Mesothelial cell of epicardium (in vitro differentiated cells): ENCODE data around the gene VAMP3. TPM values are rescaled to one million over a fixed set of nuclear protein-coding genes. Genes with fewer than 3 reads are reported as not detected.

Experiments
- DNase-seq, 2 experiments: peaks; one replicate each; pipeline ENCODE4 v3.0.0; 2021; ENCODE audit warnings: low spot score in 2 of 2; ENCODE audit not compliant: unreplicated experiment in 2 of 2
- H3K27ac Mint-ChIP-seq: 2 replicates; pipeline ENCODE4 v1.8.0; 2021; ENCODE audit warnings: mixed read lengths
- H3K27me3 Mint-ChIP-seq: 2 replicates; pipeline ENCODE4 v1.8.0; 2021; ENCODE audit warnings: low read depth, mixed read lengths
- H3K36me3 Mint-ChIP-seq: 2 replicates; pipeline ENCODE4 v1.8.0; 2021; ENCODE audit warnings: mixed read lengths
- H3K4me1 Mint-ChIP-seq: 2 replicates; pipeline ENCODE4 v1.8.0; 2021; ENCODE audit warnings: mixed read lengths
- H3K4me3 Mint-ChIP-seq: 2 replicates; pipeline ENCODE4 v1.8.0; 2021; ENCODE audit warnings: mild to moderate bottlenecking, moderate library complexity, mixed read lengths
- H3K9me3 Mint-ChIP-seq: 2 replicates; pipeline ENCODE4 v1.8.0; 2021; ENCODE audit warnings: mixed read lengths
- CTCF ChIP-seq: fragments of 200-600 bp; sonication (generic); IDR thresholded peaks from one replicate; pipeline ENCODE4 v1.5.0; 2021; ENCODE audit warnings: antibody characterized with exemption; ENCODE audit not compliant: unreplicated experiment
- total RNA-seq: library from RNA; stranded (reverse); gene quantifications from 3 replicates; pipeline ENCODE4 v1.2.1, GENCODE V29; 2021

Gene VAMP3
- total RNA-seq, 1 donor from 2014 or later = 76.0 TPM

- no peak for DNase-seq
- peaks cover 7% of the 10 kb centered on the region for H3K9me3 Mint-ChIP-seq
- no peaks in the 10 kb centered on the region for H3K27me3 Mint-ChIP-seq
- no peak overlapping the region for H3K27ac Mint-ChIP-seq
- peaks cover 6% of the 10 kb centered on the region for H3K4me1 Mint-ChIP-seq
- H3K36me3 Mint-ChIP-seq = peaks cover 36% of the 10 kb centered on the region
- no peak overlapping the region for H3K4me3 Mint-ChIP-seq
- TF ChIP-seq CTCF = no peak
Measured at GRCh38 chr1:7778133-7778628, 7.1 kb downstream of the VAMP3 start.

GRCh38 chr1:7780976-7781375 is 9.9 kb downstream of the VAMP3 start:
- no peaks in the 10 kb centered on the region for H3K27me3 Mint-ChIP-seq
- DNase-seq = no peak
- no peak for TF ChIP-seq CTCF
- H3K36me3 Mint-ChIP-seq = peaks cover 27% of the 10 kb centered on the region
- H3K9me3 Mint-ChIP-seq = peaks cover 6% of the 10 kb centered on the region
- no peak overlapping the region for H3K27ac Mint-ChIP-seq
- peaks cover 5% of the 10 kb centered on the region for H3K4me1 Mint-ChIP-seq
- no peak overlapping the region for H3K4me3 Mint-ChIP-seq

- DNase-seq = no peak
- Mint-ChIP-seq H3K27me3 (no peaks in the 10 kb centered on the region), H3K36me3 (peaks cover 25% of the 10 kb centered on the region), H3K9me3 (peaks cover 6% of the 10 kb centered on the region), H3K4me3 (no peak overlapping the region), H3K27ac (no peak overlapping the region), H3K4me1 (peaks cover 5% of the 10 kb centered on the region)
- no peak for TF ChIP-seq CTCF
Measured at GRCh38 chr1:7781501-7781900, 10.4 kb downstream of the VAMP3 start.

GRCh38 chr1:7781923-7782495 is 10.9 kb downstream of the VAMP3 start:
- no peak for DNase-seq
- Mint-ChIP-seq H3K27me3 (no peaks in the 10 kb centered on the region), H3K4me3 (no peak overlapping the region), H3K4me1 (peaks cover 5% of the 10 kb centered on the region), H3K9me3 (peaks cover 6% of the 10 kb centered on the region), H3K27ac (no peak overlapping the region), H3K36me3 (peaks cover 27% of the 10 kb centered on the region)
- no peak for TF ChIP-seq CTCF

GRCh38 chr1:7783178-7783711 is 12.1 kb downstream of the VAMP3 start:
- Mint-ChIP-seq H3K4me3 (peak overlapping the region; percentile 74), H3K4me1 (peaks cover 5% of the 10 kb centered on the region), H3K36me3 (peaks cover 30% of the 10 kb centered on the region), H3K9me3 (peaks cover 6% of the 10 kb centered on the region), H3K27ac (peak overlapping the region; percentile 61), H3K27me3 (no peaks in the 10 kb centered on the region)
- DNase-seq = peak in 1 of 2 experiments; percentile 49
- TF ChIP-seq CTCF = no peak
